Measurements from ENCODE around the gene ANKRD24.
A peak's percentile ranks its signal among the peaks of the same experiment; 100 is the strongest.
"Not testable (repeated sequence)": the region's sequence is repeated elsewhere in the genome, so short reads cannot be mapped to it uniquely, and the experiment has no call there.

Gene ANKRD24

GRCh38 chr19:4233282-4233853 is 50.9 kb downstream of the ANKRD24 start:
- DNase-seq: no peak

DNA sequence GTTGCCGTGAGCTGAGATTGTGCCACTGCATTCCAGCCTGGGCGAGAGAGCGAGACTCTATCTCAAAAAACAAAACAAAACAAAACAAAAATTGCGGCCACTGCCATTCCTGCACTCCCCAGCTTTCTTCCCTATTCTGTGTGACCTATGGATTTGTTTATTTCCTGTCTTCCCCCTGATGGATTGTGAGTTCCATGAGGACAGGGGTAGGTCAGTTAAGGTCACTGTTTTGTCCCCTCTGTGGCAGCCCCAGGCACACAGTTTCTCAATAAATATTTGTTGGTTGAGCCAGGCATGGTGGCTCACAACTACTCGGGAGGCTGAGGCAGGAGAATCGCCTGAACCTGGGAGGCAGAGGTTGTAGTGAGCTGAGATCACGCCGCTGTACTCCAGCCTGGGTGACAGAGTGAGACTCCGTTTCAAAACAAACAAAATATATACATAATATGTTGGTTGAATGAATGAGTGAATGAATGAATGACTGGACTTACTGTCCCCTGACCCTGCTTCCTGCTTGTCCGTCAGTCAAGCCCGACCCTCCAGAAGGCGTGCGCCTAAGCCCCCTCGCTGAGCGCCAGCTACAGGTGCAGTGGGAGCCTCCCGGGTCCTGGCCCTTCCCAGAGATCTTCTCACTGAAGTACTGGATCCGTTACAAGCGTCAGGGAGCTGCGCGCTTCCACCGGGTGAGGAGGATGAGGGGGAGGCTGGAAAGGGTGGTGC is 51.8 kb downstream of the ANKRD24 start:
- no peak for DNase-seq

GRCh38 chr19:4234862-4235201 is 52.3 kb downstream of the ANKRD24 start:
- DNase-seq: no peak

GRCh38 chr19:4237510-4237909 is 55.0 kb downstream of the ANKRD24 start:
- not testable (repeated sequence) for DNase-seq

GRCh38 chr19:4238831-4239230 is 56.3 kb downstream of the ANKRD24 start:
- DNase-seq: no peak

DNA sequence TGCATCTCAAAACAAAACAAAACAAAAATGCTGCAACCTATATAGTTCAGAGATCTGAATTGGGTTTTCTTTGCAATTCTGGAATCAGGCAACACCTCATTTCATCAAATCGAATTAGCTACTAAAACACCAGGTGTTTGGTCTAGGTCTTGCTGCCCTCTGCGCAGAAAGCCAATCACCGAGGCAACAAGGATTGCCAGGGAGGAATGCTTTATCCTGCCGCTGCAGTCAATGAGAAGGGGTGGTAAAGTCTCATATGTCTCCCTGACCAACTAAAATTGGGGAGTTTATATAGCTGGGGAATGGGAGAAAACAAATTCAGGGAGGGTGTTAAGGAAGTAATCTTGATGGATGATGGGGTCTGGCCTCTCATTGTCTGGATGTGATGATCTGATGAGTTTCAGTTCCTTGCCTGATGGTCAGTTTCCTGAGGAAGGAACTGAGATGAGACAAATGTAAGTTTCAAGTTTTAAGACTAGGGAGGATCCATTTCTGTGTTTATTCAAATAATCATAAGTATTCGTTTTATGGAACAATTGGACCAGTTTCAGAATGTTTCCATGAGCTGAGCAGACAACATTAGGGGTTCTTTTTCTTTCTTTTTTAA is 59.4 kb downstream of the ANKRD24 start:
- no peak for DNase-seq

DNA sequence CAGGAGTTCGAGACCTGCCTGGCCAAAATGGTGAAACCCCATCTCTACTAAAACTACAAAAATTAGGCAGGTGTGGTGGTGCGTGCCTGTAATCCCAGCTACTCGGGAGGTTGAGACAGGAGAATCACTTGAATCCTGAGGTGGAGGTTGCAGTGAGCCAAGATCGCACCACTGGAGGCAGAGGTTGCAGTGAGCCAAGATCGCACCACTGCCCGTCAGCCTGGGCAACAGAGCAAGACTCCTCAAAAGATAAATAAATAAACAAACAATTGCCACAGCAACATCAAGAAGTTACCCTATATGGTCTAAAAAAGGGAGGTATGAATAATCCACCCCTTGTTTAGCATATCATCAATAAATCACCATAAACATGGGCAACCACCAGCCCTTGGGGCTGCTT is 63.4 kb downstream of the ANKRD24 start:
- not testable (repeated sequence) for DNase-seq

GRCh38 chr19:4246767-4247593 is 64.5 kb downstream of the ANKRD24 start, which contains the start of gene YJU2:
YJU2 (plus strand) TSS chr19:4247080; CDS start chr19:4247147, 67 bp downstream.
- DNase-seq: peak; percentile 99

DNA sequence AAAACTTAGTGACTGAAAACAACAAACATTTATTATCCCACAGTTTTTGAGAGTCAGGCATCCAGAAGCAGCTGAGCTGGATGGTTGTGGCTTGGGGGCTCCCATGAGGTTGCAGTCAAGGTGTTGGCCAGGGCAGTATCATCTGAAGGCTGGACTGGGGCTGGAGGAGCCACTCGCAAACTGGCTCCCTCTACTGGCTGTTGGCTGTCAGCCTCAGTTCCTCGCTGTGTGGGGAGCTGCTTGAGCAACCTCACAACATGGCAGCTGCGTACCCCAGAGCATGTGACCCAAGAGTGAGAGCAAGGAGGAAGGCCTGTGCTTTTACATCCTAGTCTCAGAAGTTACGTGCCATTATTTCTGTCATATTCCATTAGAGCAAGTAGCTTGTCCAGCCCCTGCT is 74.1 kb downstream of the ANKRD24 start:
- DNase-seq: no peak

DNA sequence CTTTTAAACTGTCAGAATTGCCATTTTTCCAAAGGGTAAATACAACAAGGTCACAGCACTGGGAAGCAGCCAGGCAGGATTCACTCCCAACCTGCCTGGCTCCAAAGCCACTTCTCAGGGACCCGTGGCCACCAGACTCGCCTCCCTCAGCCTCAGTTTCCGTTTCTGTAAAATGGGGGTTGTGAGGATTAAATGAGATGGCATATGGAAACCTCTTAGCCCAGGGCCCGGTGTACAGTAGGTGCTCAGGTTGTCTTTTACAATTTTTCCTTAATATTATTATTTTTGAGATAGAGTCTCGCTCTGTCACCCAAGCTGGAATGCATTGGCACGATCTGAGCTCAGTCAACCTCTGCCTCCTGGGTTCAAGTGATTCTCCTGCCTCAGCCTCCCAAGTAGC is 74.5 kb downstream of the ANKRD24 start:
- no peak for DNase-seq

DNA sequence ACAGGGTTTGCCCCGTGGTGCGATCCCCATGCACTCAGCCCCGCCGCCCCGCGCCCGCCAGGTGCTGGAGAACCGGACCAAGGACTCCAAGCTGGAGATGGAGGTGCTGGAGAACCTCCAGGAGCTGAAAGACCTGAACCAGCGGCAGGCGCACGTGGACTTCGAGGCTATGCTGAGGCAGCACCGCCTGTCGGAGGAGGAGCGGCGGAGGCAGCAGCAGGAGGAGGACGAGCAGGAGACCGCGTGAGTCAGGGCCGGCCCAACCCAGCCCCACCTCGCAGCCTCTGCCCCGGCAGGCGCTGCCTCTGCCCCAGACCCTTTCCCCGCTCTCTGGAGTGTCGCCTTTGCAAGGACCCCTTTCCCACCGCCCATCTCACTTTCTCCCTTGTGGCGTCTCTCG is 75.7 kb downstream of the ANKRD24 start:
- DNase-seq: no peak

DNA sequence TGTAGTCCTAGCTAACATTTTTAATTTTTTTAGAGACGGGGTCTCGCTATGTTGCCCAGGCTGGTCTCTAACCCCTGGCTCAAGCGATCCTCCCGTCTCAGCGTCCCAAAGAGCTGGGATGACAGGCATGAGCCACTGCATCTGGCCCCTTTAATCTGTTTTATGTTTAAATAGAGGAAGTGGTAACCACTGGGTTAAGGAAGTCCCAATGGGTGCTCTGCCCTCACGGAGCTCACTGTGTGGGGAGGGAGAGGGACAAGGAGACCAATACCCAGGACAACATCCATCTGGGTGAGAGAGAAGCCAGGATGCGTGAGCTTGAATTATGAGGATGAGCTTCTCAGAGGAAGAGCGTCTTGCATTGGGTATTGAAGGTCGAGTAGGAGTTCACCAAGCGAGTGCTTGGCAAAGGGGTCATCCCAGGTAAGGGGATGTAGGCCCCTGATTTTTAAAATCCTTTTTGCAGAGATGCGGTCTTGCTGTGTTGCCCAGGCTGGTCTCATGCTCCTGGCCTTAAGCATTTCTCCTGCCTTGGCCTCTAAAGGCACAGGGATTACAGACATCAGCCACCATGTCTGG is 78.2 kb downstream of the ANKRD24 start:
- DNase-seq: no peak

DNA sequence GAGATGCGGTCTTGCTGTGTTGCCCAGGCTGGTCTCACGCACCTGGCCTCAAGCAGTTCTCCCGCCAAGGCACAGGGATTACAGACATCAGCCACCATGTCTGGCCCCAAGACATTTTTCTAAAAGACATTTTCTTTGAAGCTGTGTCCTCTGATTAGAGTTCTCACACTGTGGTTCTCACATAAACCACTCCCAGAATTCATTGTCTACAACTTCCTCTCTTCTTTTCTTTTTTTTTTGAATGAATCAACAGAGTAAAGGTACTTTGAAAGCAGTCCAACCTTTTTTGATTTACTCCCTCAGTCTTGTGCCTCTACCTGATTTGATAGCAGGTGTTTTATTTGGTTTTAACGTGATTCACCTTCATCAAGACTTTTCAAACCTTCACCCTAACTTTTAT is 82.3 kb downstream of the ANKRD24 start:
- DNase-seq: no peak

DNA sequence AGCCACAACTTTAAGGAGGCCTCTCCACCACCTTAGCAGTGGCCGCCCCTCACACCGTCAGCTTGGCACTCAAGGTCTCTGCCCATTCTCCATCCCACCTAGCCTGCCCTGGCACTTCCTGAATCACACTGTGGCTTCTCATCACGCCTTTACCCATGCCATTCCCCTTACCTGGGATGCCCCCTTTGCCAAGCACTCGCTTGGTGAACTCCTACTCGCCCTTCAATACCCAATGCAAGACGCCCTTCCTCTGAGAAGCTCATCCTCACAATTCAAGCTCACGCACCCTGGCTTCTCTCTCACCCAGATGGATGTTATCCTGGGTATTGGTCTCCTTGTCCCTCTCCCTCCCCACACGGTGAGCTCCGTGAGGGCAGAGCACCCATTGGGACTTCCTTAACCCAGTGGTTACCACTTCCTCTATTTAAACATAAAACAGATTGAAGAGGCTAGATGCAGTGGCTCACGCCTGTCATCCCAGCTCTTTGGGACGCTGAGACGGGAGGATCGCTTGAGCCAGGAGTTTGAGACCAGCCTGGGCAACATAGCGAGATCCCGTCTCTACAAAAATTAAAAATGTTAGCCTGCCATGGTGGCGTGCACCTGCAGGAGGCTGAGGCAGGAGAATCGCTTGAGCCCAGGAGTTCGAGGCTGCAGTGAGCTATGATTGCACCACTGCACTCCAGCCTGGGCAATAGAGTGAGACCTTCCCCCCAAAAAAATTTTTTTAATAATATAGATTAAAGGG is 83.9 kb downstream of the ANKRD24 start:
- DNase-seq: no peak

DNA sequence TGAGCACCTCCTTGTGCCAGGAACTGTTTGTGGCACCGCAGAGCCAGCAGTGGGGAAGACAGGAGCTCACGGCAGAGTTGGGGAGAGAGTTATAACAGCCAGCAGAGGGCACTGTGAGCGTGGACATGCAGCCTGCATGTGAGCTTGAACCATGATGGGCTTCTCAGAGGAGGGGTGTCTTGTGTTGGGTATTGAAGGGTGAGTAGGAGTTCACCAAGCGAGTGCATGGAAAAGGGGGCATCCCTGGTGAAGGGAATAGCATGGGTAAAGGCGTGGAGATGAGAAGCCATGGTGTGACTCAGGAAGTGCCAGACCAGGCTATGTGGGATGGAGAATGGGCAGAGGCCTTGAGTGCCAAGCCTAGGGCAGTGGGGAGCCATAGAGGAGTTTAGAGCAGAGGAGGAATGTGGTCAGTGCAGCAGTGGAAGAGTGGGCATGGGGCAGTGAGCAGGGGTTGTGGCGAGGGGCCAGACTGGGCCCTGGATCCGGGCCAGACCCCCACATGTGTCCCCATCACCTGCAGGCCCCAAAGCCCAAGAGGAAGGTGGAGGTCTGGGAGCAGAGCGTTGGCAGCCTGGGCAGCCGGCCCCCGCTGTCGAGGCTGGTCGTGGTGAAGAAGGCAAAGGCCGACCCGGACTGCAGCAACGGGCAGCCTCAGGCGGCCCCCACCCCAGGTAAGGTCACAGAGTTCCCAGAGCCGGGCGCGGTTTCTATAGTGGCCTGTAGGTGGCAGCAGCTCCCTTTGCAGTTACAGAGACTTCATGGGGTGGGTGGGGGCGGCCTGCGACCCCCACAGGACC is 84.8 kb downstream of the ANKRD24 start:
- no peak for DNase-seq

- no peak for DNase-seq
Observed at GRCh38 chr19:4267901-4268815, 85.7 kb downstream of the ANKRD24 start.

- DNase-seq: no peak
Observed at GRCh38 chr19:4268816-4269430, 86.4 kb downstream of the ANKRD24 start.

DNA sequence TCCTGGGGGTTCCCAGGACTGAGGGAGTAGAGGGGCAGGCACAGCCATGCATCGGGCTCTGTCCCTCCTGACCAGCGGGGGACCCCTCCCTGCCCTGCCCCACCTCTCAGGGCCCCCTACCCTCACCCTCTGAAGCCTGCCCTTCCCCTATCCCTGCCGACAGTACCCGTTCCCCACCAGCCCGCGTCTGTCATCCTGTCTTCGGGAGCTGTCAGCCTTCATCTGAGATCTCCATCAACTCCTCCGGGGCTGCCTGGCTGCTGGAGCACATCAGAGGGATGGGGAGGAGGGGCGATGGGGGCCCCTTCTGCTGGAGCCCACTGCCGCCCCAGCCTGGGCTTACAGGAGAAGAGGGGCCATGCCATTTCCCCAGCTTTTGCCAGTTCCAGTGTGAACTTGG is 90.4 kb downstream of the ANKRD24 start:
- DNase-seq: no peak

DNA sequence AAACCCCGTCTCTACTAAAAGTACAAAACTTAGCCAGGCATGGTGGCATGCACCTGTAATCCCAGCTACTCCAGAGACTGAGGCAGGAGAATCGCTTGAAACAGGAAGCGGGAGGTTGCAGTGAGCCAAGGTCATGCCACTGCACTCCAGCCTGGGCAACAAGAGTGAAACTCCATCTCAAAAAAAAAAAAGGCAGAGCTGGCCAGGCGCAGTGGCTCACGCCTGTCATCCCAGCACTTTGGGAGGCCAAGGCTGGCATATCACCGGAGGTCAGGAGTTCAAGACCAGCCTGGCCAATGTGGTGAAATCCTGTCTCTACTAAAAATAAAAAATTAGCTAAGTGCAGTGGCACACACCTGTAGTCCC is 91.8 kb downstream of the ANKRD24 start:
- not testable (repeated sequence) for DNase-seq
